Loucy (cell line): ENCODE data around the gene ATXN7L2.

ENCODE experiments used
- CTCF ChIP-seq: fragments of 200-600 bp; sonication (generic); conservative IDR thresholded peaks from 2 replicates; pipeline ENCODE4 v1.5.1; 2014; ENCODE audit warnings: mild to moderate bottlenecking, antibody characterized with exemption, low read length
- EZH2phosphoT487 ChIP-seq: fragments of 200-600 bp; IDR thresholded peaks from 2 replicates; pipeline ENCODE4 v1.6.1; 2018; ENCODE audit warnings: antibody characterized with exemption, mild to moderate bottlenecking, moderate library complexity, borderline replicate concordance

DNA sequence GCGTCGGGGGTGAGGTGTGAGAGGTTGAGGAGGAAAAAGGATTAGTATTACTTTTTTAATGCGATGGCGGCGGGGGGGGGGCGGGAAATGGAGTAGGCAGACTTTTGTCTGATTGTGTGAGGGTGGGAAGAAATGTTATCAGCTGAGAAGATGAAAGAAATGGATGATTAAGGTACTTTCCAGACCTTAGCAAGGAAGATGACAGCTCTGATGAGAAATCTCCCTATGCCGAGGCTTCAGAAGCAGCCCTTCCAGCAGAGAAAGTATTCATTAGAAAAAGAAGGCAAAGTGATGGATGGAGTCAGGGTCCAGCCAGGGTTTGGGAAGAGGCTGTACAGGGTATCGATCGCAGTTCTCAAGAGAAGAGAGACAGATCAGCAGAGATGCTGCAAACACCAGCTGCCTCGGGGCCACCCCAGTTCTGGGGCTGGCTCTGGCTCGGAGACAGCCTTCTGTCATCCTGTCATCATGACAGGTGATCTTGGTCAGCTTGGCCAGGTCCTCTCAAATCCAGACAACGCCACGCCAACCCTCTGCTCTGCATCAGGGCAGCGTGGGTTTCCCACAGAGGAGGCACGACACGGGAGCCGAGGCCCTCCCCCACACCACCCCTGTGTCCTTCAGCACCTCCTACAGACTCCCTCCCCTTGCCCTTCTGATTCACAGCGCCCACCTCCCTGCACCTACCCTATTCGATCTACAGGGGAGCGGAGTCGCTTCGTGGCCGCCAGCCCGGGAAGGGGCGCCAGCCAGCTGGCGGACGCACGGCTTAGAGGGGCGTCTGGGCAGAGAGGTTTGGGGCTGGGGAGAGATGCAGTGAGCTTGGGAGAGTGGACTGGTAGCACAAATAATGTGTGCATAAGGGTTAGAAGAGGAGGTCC is 674 bp upstream of the ATXN7L2 start:
- TF ChIP-seq CTCF (peak; percentile 49), EZH2phosphoT487 (no peak)
